NT2/D1 (cell line): ENCODE data around the gene SEPTIN8.

Experiments used
- DNase-seq: peaks from one replicate; pipeline ENCODE4 v3.0.0-alpha.2; 2011; ENCODE audit warnings: low read depth, low spot score
- H3K27me3 ChIP-seq: 2 replicates; pipeline ENCODE4 v1.6.0; 2011; ENCODE audit warnings: mild to moderate bottlenecking; ENCODE audit not compliant: insufficient read length, insufficient read depth
- H3K36me3 ChIP-seq: 2 replicates; pipeline ENCODE4 v1.6.1; 2011; ENCODE audit warnings: mild to moderate bottlenecking, low read length, mixed read lengths; ENCODE audit not compliant: insufficient read depth, insufficient read length
- H3K4me1 ChIP-seq: 2 replicates; pipeline ENCODE4 v1.5.1; 2011; ENCODE audit not compliant: insufficient read depth, insufficient read length
- H3K4me3 ChIP-seq: 2 replicates; pipeline ENCODE4 v1.5.1; 2011; ENCODE audit warnings: low read depth; ENCODE audit not compliant: insufficient read length
- H3K9ac ChIP-seq: 2 replicates; pipeline ENCODE4 v1.6.0; 2011; ENCODE audit warnings: low read depth; ENCODE audit not compliant: insufficient read length
- H3K9me3 ChIP-seq: 2 replicates; pipeline ENCODE4 v1.5.1; 2011; ENCODE audit warnings: mild to moderate bottlenecking, low read length; ENCODE audit not compliant: insufficient read depth
- SUZ12 ChIP-seq: IDR thresholded peaks from 2 replicates; pipeline ENCODE4 v1.6.1; 2011; ENCODE audit not compliant: insufficient read length, insufficient read depth; ENCODE audit errors: extremely low read depth
- YY1 ChIP-seq: IDR thresholded peaks from 2 replicates; pipeline ENCODE4 v1.6.1; 2011; ENCODE audit not compliant: insufficient read length, insufficient read depth
- ZNF274 ChIP-seq: IDR thresholded peaks from 2 replicates; pipeline ENCODE4 v1.6.1; 2011; ENCODE audit warnings: mild to moderate bottlenecking, low read depth, low read length

SEPTIN8 gene

GRCh38 chr5:132788508-132788907, 11.5 kb upstream of the SEPTIN8 start:
- no peaks in the 10 kb centered on the region for H3K9me3 ChIP-seq
- H3K27me3 ChIP-seq: no peaks in the 10 kb centered on the region
- no peaks in the 10 kb centered on the region for H3K36me3 ChIP-seq
- H3K4me1 ChIP-seq: peaks cover 5% of the 10 kb centered on the region
- TF ChIP-seq SUZ12: no peak
- TF ChIP-seq ZNF274: no peak
- no peak for TF ChIP-seq YY1
- H3K4me3 ChIP-seq: no peak overlapping the region
- DNase-seq: no peak
- no peak overlapping the region for H3K9ac ChIP-seq

GRCh38 chr5:132787076-132787475, 10.0 kb upstream of the SEPTIN8 start:
- Histone ChIP-seq H3K9ac (no peak overlapping the region), H3K36me3 (no peaks in the 10 kb centered on the region), H3K4me1 (peaks cover 5% of the 10 kb centered on the region), H3K4me3 (no peak overlapping the region), H3K27me3 (no peaks in the 10 kb centered on the region), H3K9me3 (no peaks in the 10 kb centered on the region)
- TF ChIP-seq YY1: no peak
- TF ChIP-seq SUZ12: no peak
- TF ChIP-seq ZNF274: no peak
- no peak for DNase-seq

- Histone ChIP-seq H3K4me3 (no peak overlapping the region), H3K4me1 (peaks cover 5% of the 10 kb centered on the region), H3K36me3 (no peaks in the 10 kb centered on the region), H3K27me3 (no peaks in the 10 kb centered on the region), H3K9me3 (no peaks in the 10 kb centered on the region), H3K9ac (no peak overlapping the region)
- TF ChIP-seq YY1 (no peak), SUZ12 (no peak), ZNF274 (no peak)
- DNase-seq: no peak
Measured at GRCh38 chr5:132785864-132786263, 8.8 kb upstream of the SEPTIN8 start.

GRCh38 chr5:132785365-132785764, 8.3 kb upstream of the SEPTIN8 start:
- no peak for DNase-seq
- peaks cover 5% of the 10 kb centered on the region for H3K4me1 ChIP-seq
- no peaks in the 10 kb centered on the region for H3K9me3 ChIP-seq
- H3K27me3 ChIP-seq: no peaks in the 10 kb centered on the region
- TF ChIP-seq SUZ12 (no peak), ZNF274 (no peak), YY1 (no peak)
- no peak overlapping the region for H3K4me3 ChIP-seq
- no peak overlapping the region for H3K9ac ChIP-seq
- no peaks in the 10 kb centered on the region for H3K36me3 ChIP-seq

- no peaks in the 10 kb centered on the region for H3K36me3 ChIP-seq
- peaks cover 21% of the 10 kb centered on the region for H3K27me3 ChIP-seq
- DNase-seq: no peak
- H3K4me1 ChIP-seq: no peaks in the 10 kb centered on the region
- H3K4me3 ChIP-seq: no peak overlapping the region
- no peak overlapping the region for H3K9ac ChIP-seq
- no peak for TF ChIP-seq SUZ12
- TF ChIP-seq YY1: no peak
- TF ChIP-seq ZNF274: no peak
- H3K9me3 ChIP-seq: no peaks in the 10 kb centered on the region
Measured at GRCh38 chr5:132782101-132782500, 5.1 kb upstream of the SEPTIN8 start.

GRCh38 chr5:132781029-132781428, 4.0 kb upstream of the SEPTIN8 start:
- TF ChIP-seq YY1: no peak
- no peak for TF ChIP-seq ZNF274
- TF ChIP-seq SUZ12: no peak
- no peak for DNase-seq
- Histone ChIP-seq H3K36me3 (no peaks in the 10 kb centered on the region), H3K4me3 (no peak overlapping the region), H3K27me3 (peaks cover 28% of the 10 kb centered on the region), H3K9me3 (no peaks in the 10 kb centered on the region), H3K9ac (no peak overlapping the region), H3K4me1 (no peaks in the 10 kb centered on the region)

GRCh38 chr5:132780577-132780976, 3.5 kb upstream of the SEPTIN8 start:
- no peaks in the 10 kb centered on the region for H3K4me1 ChIP-seq
- peaks cover 30% of the 10 kb centered on the region for H3K27me3 ChIP-seq
- H3K4me3 ChIP-seq: no peak overlapping the region
- H3K36me3 ChIP-seq: no peaks in the 10 kb centered on the region
- no peak for DNase-seq
- TF ChIP-seq ZNF274: no peak
- no peak for TF ChIP-seq YY1
- TF ChIP-seq SUZ12: no peak
- no peaks in the 10 kb centered on the region for H3K9me3 ChIP-seq
- no peak overlapping the region for H3K9ac ChIP-seq

GRCh38 chr5:132779961-132780360, 2.9 kb upstream of the SEPTIN8 start:
- H3K9me3 ChIP-seq: no peaks in the 10 kb centered on the region
- H3K4me1 ChIP-seq: no peaks in the 10 kb centered on the region
- DNase-seq: no peak
- no peak overlapping the region for H3K9ac ChIP-seq
- peaks cover 30% of the 10 kb centered on the region for H3K27me3 ChIP-seq
- no peak overlapping the region for H3K4me3 ChIP-seq
- TF ChIP-seq YY1 (no peak), SUZ12 (no peak), ZNF274 (no peak)
- H3K36me3 ChIP-seq: peaks cover 2% of the 10 kb centered on the region
